HepG2 (cell line): ENCODE data around the gene MPP3. TPM values are rescaled to one million over a fixed set of nuclear protein-coding genes. Genes with fewer than 3 reads are reported as not detected.

Experiments
- ATAC-seq: fragments of 200-7000 bp; cut with Tn5 transposase; 3 replicates; pipeline ENCODE4 v1.9.1; 2020; ENCODE audit warnings: mild to moderate bottlenecking, moderate library complexity
- BruUV-seq: library from RNA; stranded (reverse); fragments of 400-500 nt; replicated peaks from 2 replicates; lab custom pipeline; 2021; lab: Mats Ljungman, UMichigan
- CTCF ChIA-PET: fragments of 300-600 bp; formaldehyde crosslinking; extraction: SDS; loops from one replicate; lab custom pipeline; 2021; ENCODE audit warnings: low total read pairs, inconsistent platforms, low intra/inter-chr PET ratio; lab: Yijun Ruan, JAX
- POLR2A ChIA-PET: fragments of 350-600 bp; sonication (Branson Sonifier 250); formaldehyde crosslinking; loops from one replicate; lab custom pipeline; 2020; ENCODE audit warnings: antibody characterized with exemption, inconsistent platforms; lab: Yijun Ruan, JAX
- DNase-seq: peaks from one replicate; pipeline ENCODE4 v3.0.0-alpha.2; 2015; ENCODE audit warnings: low spot score
- FAIRE-seq: peaks from 3 replicates; lab custom pipeline; 2011; peaks lifted over from hg19 to GRCh38; lab: Jason Lieb, UNC
- H2AFZ ChIP-seq: one replicate; pipeline ENCODE4 v1.6.1; 2011; ENCODE audit warnings: low read length, inconsistent platforms
- H3K27ac ChIP-seq: fragments of 300-600 bp; 3 replicates; pipeline ENCODE4 v1.8.0; 2011; ENCODE audit warnings: mixed run types, mild to moderate bottlenecking, mixed read lengths, low read length, inconsistent platforms; ENCODE audit not compliant: insufficient read depth; ENCODE audit errors: extremely low read length
- H3K27me3 ChIP-seq, 2 experiments: fragments of 200-600 bp in 1 of 2; 2 replicates in 1 of 2; 3 replicates in 1 of 2; pipeline versions ENCODE4 v1.6.0 to v1.8.0; 2011; ENCODE audit warnings: low read length in 2 of 2, mild to moderate bottlenecking in 2 of 2, moderate library complexity in 2 of 2, inconsistent platforms in 1 of 2; ENCODE audit not compliant: insufficient read depth in 2 of 2, control insufficient read depth in 1 of 2
- H3K36me3 ChIP-seq, 2 experiments: fragments of 200-600 bp in 1 of 2; replicated peaks in 1 of 2; 2 replicates in 1 of 2; 3 replicates in 1 of 2; pipeline versions ENCODE4 v1.5.1 to v1.8.0; 2011; ENCODE audit warnings: low read length in 2 of 2, inconsistent platforms in 1 of 2; ENCODE audit not compliant: insufficient read depth in 2 of 2, control insufficient read depth in 1 of 2
- H3K4me1 ChIP-seq: 2 replicates; pipeline ENCODE4 v1.5.1; 2012; ENCODE audit warnings: low read length, inconsistent platforms; ENCODE audit not compliant: insufficient read depth
- H3K4me2 ChIP-seq: 2 replicates; pipeline ENCODE4 v1.6.0; 2011; ENCODE audit warnings: low read depth, low read length, inconsistent platforms
- H3K4me3 ChIP-seq, 3 experiments: fragments of 200-600 bp in 1 of 3; sonication (generic), shearing (Covaris generic) in 1 of 3; replicated peaks in 1 of 3; 2 replicates each; pipeline ENCODE4 v1.5.1; 2011 to 2016; ENCODE audit warnings: low read length in 3 of 3, inconsistent platforms in 2 of 3, low read depth in 2 of 3, mild to moderate bottlenecking in 2 of 3, control low read depth in 1 of 3, mixed read lengths in 1 of 3; ENCODE audit not compliant: insufficient read depth in 1 of 3
- H3K79me2 ChIP-seq: one replicate; pipeline ENCODE4 v1.6.1; 2011; ENCODE audit warnings: low read length, inconsistent platforms; ENCODE audit not compliant: insufficient read depth
- H3K9ac ChIP-seq: 2 replicates; pipeline ENCODE4 v1.6.0; 2011; ENCODE audit warnings: mild to moderate bottlenecking, low read depth, low read length, inconsistent platforms; ENCODE audit not compliant: insufficient read depth
- H3K9me3 ChIP-seq: 2 replicates; pipeline ENCODE4 v1.5.1; 2012; ENCODE audit warnings: mild to moderate bottlenecking, low read length
- H4K20me1 ChIP-seq: 2 replicates; pipeline ENCODE4 v1.6.0; 2011; ENCODE audit warnings: inconsistent platforms, mild to moderate bottlenecking, low read length, moderate library complexity; ENCODE audit not compliant: insufficient read depth
- AGO2 ChIP-seq: fragments of 200-400 bp; formaldehyde crosslinking; optimal IDR thresholded peaks from 2 replicates; pipeline ENCODE3; 2017; ENCODE audit warnings: mild to moderate bottlenecking, low read depth, low read length, moderate library complexity
- DZIP1 ChIP-seq: sonication (generic); formaldehyde crosslinking; IDR thresholded peaks from 2 replicates; pipeline ENCODE4 v1.5.0; 2020; ENCODE audit warnings: mild to moderate bottlenecking, missing genetic modification reagents
- ELF4 ChIP-seq: sonication (generic); formaldehyde crosslinking; IDR thresholded peaks from 2 replicates; pipeline ENCODE4 v1.5.0; 2020; ENCODE audit warnings: missing genetic modification reagents, mild to moderate bottlenecking, moderate library complexity, borderline replicate concordance
- NRL ChIP-seq: sonication (generic); formaldehyde crosslinking; IDR thresholded peaks from 2 replicates; pipeline ENCODE4 v1.5.0; 2020; ENCODE audit warnings: missing genetic modification reagents, mild to moderate bottlenecking, moderate library complexity, borderline replicate concordance
- RFX3 ChIP-seq: IDR thresholded peaks from 2 replicates; pipeline ENCODE4 v1.6.1; 2016; ENCODE audit warnings: missing biosample characterization, missing genetic modification reagents
- SIX1 ChIP-seq: sonication (generic); formaldehyde crosslinking; IDR thresholded peaks from 2 replicates; pipeline ENCODE4 v1.4.0; 2020; ENCODE audit warnings: missing genetic modification reagents, borderline replicate concordance
- ZBTB38 ChIP-seq: sonication (generic); formaldehyde crosslinking; IDR thresholded peaks from 2 replicates; pipeline ENCODE4 v1.5.1; 2020; ENCODE audit warnings: mild to moderate bottlenecking, missing genetic modification reagents
- ZNF687 ChIP-seq: sonication (generic); formaldehyde crosslinking; IDR thresholded peaks from 2 replicates; pipeline ENCODE4 v1.5.1; 2020; ENCODE audit warnings: mild to moderate bottlenecking, missing genetic modification reagents, moderate library complexity
- WGBS: methylation state at CpG from one replicate; pipeline ENCODE4 v1.1.6; 2017; ENCODE audit warnings: low lambda C conversion rate; 5-methylcytosine and 5-hydroxymethylcytosine counted together
- in situ Hi-C: cut with HindIII; loops from 2 replicates; pipeline ENCODE4 v1.10.0; 2017; ENCODE audit warnings: low pct_unique_long_range_greater_than_20kb; ENCODE audit not compliant: extremely low pct_ligation_motif_present
- intact Hi-C: fragments of 100-400 bp; cut with micrococcal nuclease; formaldehyde crosslinking; loops from one replicate; pipeline ENCODE4 v1.10.0; 2022; ENCODE audit not compliant: unreplicated experiment
- polyA plus RNA-seq, 8 experiments: library from polyadenylated mRNA; depleted of rRNA in 3 of 8; stranded (reverse) in 7 of 8; unstranded in 1 of 8; fragments of >200 nt; fragmentation: Illumina TruSeq in 4 of 8; extraction: Trizol in 4 of 8; gene quantifications; 2 replicates each; pipeline versions ENCODE4 v1.2.1 to v1.2.3, GENCODE V29; 2011 to 2016; ENCODE audit warnings: low read depth in 4 of 8, missing spikeins in 1 of 8, mixed read lengths in 1 of 8; ENCODE audit not compliant: insufficient read depth in 1 of 8
- total RNA-seq, 5 experiments: library from RNA; depleted of rRNA; stranded (reverse); fragments of >200 nt; fragmentation: Illumina TruSeq; extraction: Trizol; gene quantifications; 2 replicates each; pipeline ENCODE4 v1.2.3, GENCODE V29; 2016; ENCODE audit warnings: low read depth in 1 of 5

Gene MPP3
- total and polyA plus RNA-seq, 2 of the 13 experiments (the other 11 are each of a cell fraction or from before 2014, with no cell fraction given) = 0.91 to 1.8 TPM

- no peak for FAIRE-seq
- Histone ChIP-seq H3K27ac (no peak overlapping the region), H3K4me2 (no peak overlapping the region)
- 95% methylated on average over 11 of the region's 11 CpGs for WGBS
- POLR2A ChIA-PET = no interaction called here
- intact Hi-C loops = loop anchor here (10.0 kb wide), 1 partner anchor 245 kb away; no protein-coding TSS in a partner anchor
- in situ Hi-C loops = loop anchor here (10.0 kb wide), 1 partner anchor 255 kb away; no protein-coding TSS in a partner anchor
- no TSS peak for BruUV-seq
- peak; percentile 10 for TF ChIP-seq AGO2
- TF ChIP-seq SIX1 (CRISPR knock-in tag) = no peak
- TF ChIP-seq, all 625 proteins: peak for 1
- Histone ChIP-seq H3K9me3 (no peaks in the 10 kb centered on the region), H3K4me1 (peaks cover 40% of the 10 kb centered on the region), H3K79me2 (peaks cover under 1% of the 10 kb centered on the region), H3K4me3 (no peak overlapping the region), H2AFZ (no peak overlapping the region), H3K27me3 (no peaks in the 10 kb centered on the region), H4K20me1 (no peaks in the 10 kb centered on the region), H3K36me3 (peaks cover 26 to 44% of the 10 kb centered on the region in 2 experiments), H3K9ac (no peak overlapping the region)
- no peak for DNase-seq
- ATAC-seq = no peak
- CTCF ChIA-PET = no interaction called here
These were observed 63.1 kb downstream of the MPP3 start for GRCh38 chr17:43769859-43770258.

- intact Hi-C loops (loop anchor here (10.0 kb wide), 1 partner anchor 245 kb away; no protein-coding TSS in a partner anchor), in situ Hi-C loops (loop anchor here (10.0 kb wide), 1 partner anchor 255 kb away; no protein-coding TSS in a partner anchor)
- Histone ChIP-seq H3K9ac (no peak overlapping the region), H3K27me3 (no peaks in the 10 kb centered on the region), H3K4me3 (no peak overlapping the region), H3K9me3 (no peaks in the 10 kb centered on the region), H3K4me2 (no peak overlapping the region), H4K20me1 (no peaks in the 10 kb centered on the region), H3K4me1 (peaks cover 35% of the 10 kb centered on the region), H3K79me2 (no peaks in the 10 kb centered on the region), H3K27ac (no peak overlapping the region), H2AFZ (no peak overlapping the region), H3K36me3 (peaks cover 24 to 40% of the 10 kb centered on the region in 2 experiments)
- whole genome bisulfite sequencing = over 99% methylated on average over 15 of the region's 16 CpGs
- DNase-seq (no peak), ATAC-seq (no peak), FAIRE-seq (no peak)
- POLR2A ChIA-PET = no interaction called here
- CTCF ChIA-PET = no interaction called here
- no TSS peak for BruUV-seq
- TF ChIP-seq AGO2 (peak; percentile 66), RFX3 (no peak), ZBTB38 (CRISPR knock-in tag) (0 out of 2 replicates have a peak, but pooled peaks have one; percentile 16), ZNF687 (CRISPR knock-in tag) (0 out of 2 replicates have a peak, but pooled peaks have one; percentile 32), NRL (CRISPR knock-in tag) (0 out of 2 replicates have a peak, but pooled peaks have one; percentile 30), DZIP1 (0 out of 2 replicates have a peak, but pooled peaks have one; percentile 39), ELF4 (CRISPR knock-in tag) (no peak)
These were observed 63.5 kb downstream of the MPP3 start for GRCh38 chr17:43769426-43769825.
